Kidney (tissue), 14 donors: ENCODE results near the gene NAP1L1. TPM values are rescaled to one million over a fixed set of nuclear protein-coding genes. Genes with fewer than 3 reads are reported as not detected.

Source experiments
- DNase-seq, 5 donors: peaks; one replicate each; pipeline ENCODE4 v3.0.0-alpha.2; 2013 to 2020
- FAIRE-seq: peaks from 2 replicates; lab custom pipeline; 2012; peaks lifted over from hg19 to GRCh38; lab: Jason Lieb, UNC
- H3K27ac ChIP-seq, 2 donors: one replicate each; pipeline ENCODE4 v1.7.0; 2013; ENCODE audit warnings: low read depth in 2 of 2, low read length in 2 of 2, inconsistent platforms in 1 of 2
- H3K27me3 ChIP-seq: one replicate; pipeline ENCODE4 v1.7.1; 2013; ENCODE audit warnings: low read length, inconsistent platforms; ENCODE audit not compliant: control insufficient read depth, insufficient read depth
- H3K36me3 ChIP-seq, 3 donors: one replicate each; pipeline versions ENCODE4 v1.7.0 to v1.7.1; 2013; ENCODE audit warnings: low read length in 3 of 3, control low read depth in 1 of 3, inconsistent platforms in 1 of 3; ENCODE audit not compliant: insufficient read depth in 3 of 3, control insufficient read depth in 2 of 3
- H3K4me1 ChIP-seq, 3 donors: one replicate each; pipeline versions ENCODE4 v1.7.0 to v1.7.1; 2013; ENCODE audit warnings: low read length in 3 of 3, inconsistent platforms in 1 of 3, low read depth in 1 of 3; ENCODE audit not compliant: control insufficient read depth in 2 of 3, insufficient read depth in 2 of 3
- H3K4me3 ChIP-seq, 3 donors: one replicate each; pipeline versions ENCODE4 v1.7.0 to v1.8.1; 2013; ENCODE audit warnings: low read length in 3 of 3, control low read depth in 1 of 3, inconsistent platforms in 1 of 3
- H3K9ac ChIP-seq, 3 donors: one replicate each; pipeline versions ENCODE4 v1.7.0 to v1.7.1; 2013; ENCODE audit warnings: low read length in 3 of 3, control low read depth in 1 of 3, inconsistent platforms in 1 of 3
- H3K9me3 ChIP-seq, 3 donors: one replicate each; pipeline versions ENCODE4 v1.7.0 to v1.7.1; 2013; ENCODE audit warnings: low read length in 3 of 3, control low read depth in 1 of 3, inconsistent platforms in 1 of 3; ENCODE audit not compliant: control insufficient read depth in 2 of 3, insufficient read depth in 1 of 3
- CTCF ChIP-seq: IDR thresholded peaks from 3 replicates; pipeline ENCODE4 v1.5.1; 2012; ENCODE audit warnings: mild to moderate bottlenecking, moderate library complexity, borderline replicate concordance; ENCODE audit not compliant: insufficient read depth; ENCODE audit errors: extremely low read depth
- intact Hi-C: fragments of 100-400 bp; cut with DNase I; formaldehyde crosslinking; loops from one replicate; pipeline ENCODE4 v1.11.1; 2022
- polyA plus RNA-seq: library from polyadenylated mRNA; stranded (reverse); fragments of 350-450 nt; fragmentation: Illumina TruSeq; extraction: RNeasy Lipid Tissue Mini Kit (QIAGEN cat#74804); gene quantifications from one replicate; pipeline ENCODE4 v1.2.3, GENCODE V29; 2014; ENCODE audit warnings: low read depth, low replicate concordance; ENCODE audit not compliant: insufficient read depth
- total RNA-seq: library from RNA; stranded (reverse); fragmentation: NEBNext Ultra II Directional; extraction: Animal tissue kit (Norgen Biotek cat#: 25700); gene quantifications from one replicate; pipeline ENCODE4 v1.2.1, GENCODE V29; 2021
- donor health status: control.
- donor health status: control.
- donor health status: control.
- donor health status: control.
- donor health status: control.
- donor health status: DM: yes; HTN: yes; CAD: no.
- donor health status: Normal renal cell carcinoma (clear cell type).

Gene NAP1L1
- total and polyA plus RNA-seq, 2 donors from 2014 or later = 180 to 288 TPM

- H3K36me3 ChIP-seq = no peaks in the 10 kb centered on the region
- intact Hi-C loops = no loop called here
- FAIRE-seq (no peak), DNase-seq (no peak)
- H3K27ac ChIP-seq = no peak overlapping the region
- H3K9ac ChIP-seq = no peak overlapping the region
- no peak overlapping the region for H3K4me3 ChIP-seq
- H3K4me1 ChIP-seq = peaks cover 0 to 7% (median 0%) of the 10 kb centered on the region in 3 donors
- no peak for TF ChIP-seq CTCF
- H3K27me3 ChIP-seq = no peaks in the 10 kb centered on the region
- H3K9me3 ChIP-seq = no peaks in the 10 kb centered on the region
These were observed 87.5 kb downstream of the NAP1L1 start for GRCh38 chr12:75996861-75997447.

GRCh38 chr12:75995691-75996090, 88.8 kb downstream of the NAP1L1 start:
- Histone ChIP-seq H3K27me3 (no peaks in the 10 kb centered on the region), H3K36me3 (no peaks in the 10 kb centered on the region), H3K4me3 (no peak overlapping the region), H3K27ac (no peak overlapping the region), H3K9me3 (no peaks in the 10 kb centered on the region), H3K4me1 (peaks cover 0 to 7% (median 0%) of the 10 kb centered on the region in 3 donors), H3K9ac (no peak overlapping the region)
- no peak for DNase-seq
- no peak for TF ChIP-seq CTCF
- intact Hi-C loops = no loop called here
- no peak for FAIRE-seq

DNA sequence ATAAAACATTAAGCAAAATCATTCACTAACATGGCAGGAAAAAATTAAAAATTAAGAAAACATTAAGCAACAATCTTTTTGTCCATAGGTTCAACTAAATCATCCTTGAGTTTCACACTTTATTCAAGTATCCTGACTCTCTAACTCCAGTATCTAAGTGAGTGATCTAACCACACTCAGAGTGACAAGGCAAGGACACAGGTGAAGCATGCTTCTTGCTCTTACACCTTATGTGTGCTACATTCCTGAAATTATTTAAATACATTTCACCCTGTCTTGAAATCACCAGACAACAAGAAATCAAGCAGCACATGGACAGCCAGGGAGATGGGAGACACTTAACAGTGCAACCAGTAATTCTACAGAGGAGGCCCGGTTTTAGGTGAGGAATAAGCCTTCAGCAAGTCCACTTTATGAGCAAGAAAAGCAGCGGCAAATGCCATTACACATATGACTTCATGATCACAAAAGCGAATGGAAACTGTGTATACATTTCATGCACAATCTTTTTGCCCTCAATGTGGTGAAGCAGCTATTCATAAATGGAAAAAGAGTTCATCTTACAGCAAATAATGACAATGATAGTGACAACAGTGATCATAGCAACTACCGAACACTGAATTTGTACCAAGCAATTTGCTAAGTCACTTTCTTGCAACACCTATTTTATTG, 90.3 kb downstream of the NAP1L1 start:
- no peak for DNase-seq
- no peak overlapping the region for H3K27ac ChIP-seq
- H3K9ac ChIP-seq = no peak overlapping the region
- no peak for FAIRE-seq
- H3K9me3 ChIP-seq = no peaks in the 10 kb centered on the region
- H3K27me3 ChIP-seq = no peaks in the 10 kb centered on the region
- peaks cover 0 to 7% (median 0%) of the 10 kb centered on the region in 3 donors for H3K4me1 ChIP-seq
- TF ChIP-seq CTCF = no peak
- intact Hi-C loops = no loop called here
- no peaks in the 10 kb centered on the region for H3K36me3 ChIP-seq
- no peak overlapping the region for H3K4me3 ChIP-seq
